ENCODE measurements around the gene MLX.

Gene MLX

DNA sequence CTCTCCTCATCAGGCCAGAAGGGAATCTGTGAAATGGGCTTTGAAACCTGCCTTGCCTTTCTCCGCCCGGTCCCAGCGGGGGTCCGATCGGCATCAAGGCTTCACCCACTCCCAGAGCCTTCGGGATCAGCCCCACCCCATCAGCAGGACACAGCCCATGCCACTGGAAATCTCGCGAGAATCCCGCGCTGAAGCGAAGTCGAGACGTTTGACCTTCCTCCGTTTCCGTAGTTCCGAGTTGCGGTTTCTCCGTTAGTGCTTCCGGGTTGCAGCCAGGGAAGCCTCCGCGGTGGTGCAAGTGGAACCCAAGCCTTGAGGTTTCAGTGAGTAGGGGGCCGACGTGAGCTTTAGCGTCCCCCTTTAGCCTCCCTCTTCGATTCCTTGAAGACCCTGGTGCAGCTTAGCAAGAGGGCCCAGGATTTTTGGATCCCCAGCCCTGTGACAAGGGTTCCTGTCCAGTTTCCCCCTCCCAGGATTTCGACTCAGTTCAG lies 5.0 kb upstream of the MLX start, which contains the start of gene COASY:
Gene COASY, plus strand, starts transcription at position 252 of the 491 bp plus-strand sequence. CDS start 475 bp downstream, outside the sequence.
- Mint-ChIP-seq H3K9me3 (no peaks in the 10 kb centered on the region), H3K27ac (peak within 1 kb of the TSS; percentile 93 to 99 (median 95)), H3K36me3 (ENCODE audit: low read depth) (no peaks in the 10 kb centered on the region), H3K27me3 (ENCODE audit: low read depth) (no peaks in the 10 kb centered on the region), H3K4me3 (peak within 1 kb of the TSS; percentile 90 to 95 (median 92)), H3K4me1 (peaks cover 16% of the 10 kb centered on the region)
- no peak for TF ChIP-seq CTCF (IDR thresholded peaks at IDR 0.05; ENCODE audit: unreplicated experiment in 3 of 3)

GRCh38 chr17:42562388-42563142 lies 4.3 kb upstream of the MLX start:
- Mint-ChIP-seq H3K4me3 (peak overlapping the region; percentile 90 to 95 (median 92)), H3K27me3 (ENCODE audit: low read depth) (no peaks in the 10 kb centered on the region), H3K9me3 (no peaks in the 10 kb centered on the region), H3K27ac (peak overlapping the region; percentile 93 to 99 (median 95)), H3K36me3 (ENCODE audit: low read depth) (peaks cover under 1% of the 10 kb centered on the region), H3K4me1 (peaks cover 13% of the 10 kb centered on the region)
- TF ChIP-seq CTCF (IDR thresholded peaks at IDR 0.05; ENCODE audit: unreplicated experiment in 3 of 3), result no peak

DNA sequence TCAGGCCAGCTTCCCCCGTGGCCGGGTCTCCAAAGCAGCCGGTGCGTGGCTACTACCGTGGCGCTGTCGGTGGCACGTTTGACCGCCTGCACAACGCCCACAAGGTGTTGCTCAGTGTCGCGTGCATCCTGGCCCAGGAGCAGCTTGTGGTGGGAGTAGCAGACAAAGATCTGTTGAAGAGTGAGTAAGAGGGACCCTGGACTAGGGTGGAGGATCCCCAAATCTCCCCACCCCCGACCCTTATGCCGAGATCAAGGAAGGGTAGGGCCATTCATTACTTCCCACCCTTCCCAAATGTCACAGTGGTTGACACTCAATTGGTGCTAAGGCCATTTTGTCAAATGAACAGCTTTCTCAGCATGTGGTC lies 3.8 kb upstream of the MLX start:
- Mint-ChIP-seq H3K27me3 (ENCODE audit: low read depth) (no peaks in the 10 kb centered on the region), H3K4me3 (peak overlapping the region; percentile 90 to 95 (median 92)), H3K4me1 (peaks cover 17% of the 10 kb centered on the region), H3K27ac (peak overlapping the region; percentile 93 to 99 (median 95)), H3K9me3 (no peaks in the 10 kb centered on the region), H3K36me3 (ENCODE audit: low read depth) (peaks cover 4% of the 10 kb centered on the region)
- TF ChIP-seq CTCF (IDR thresholded peaks at IDR 0.05; ENCODE audit: unreplicated experiment in 3 of 3), result no peak

DNA sequence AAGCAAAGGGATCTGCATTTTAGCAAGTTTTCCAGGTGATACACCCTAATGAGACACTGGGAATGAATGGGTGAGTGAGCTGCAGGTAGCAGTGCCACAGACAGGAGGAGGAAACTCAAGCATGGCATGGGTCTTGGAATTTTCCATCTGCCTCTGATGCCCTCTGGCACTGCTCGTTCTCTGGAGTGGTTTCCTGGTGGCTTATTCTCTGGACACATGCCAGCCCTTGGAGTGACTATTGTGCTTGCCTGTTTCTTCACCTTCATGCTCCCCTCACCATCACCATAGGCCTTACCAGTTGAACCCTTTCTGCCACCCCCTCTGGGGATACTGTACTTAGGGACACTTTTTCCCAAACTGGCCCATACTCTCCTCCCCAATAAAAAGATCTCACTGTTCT lies 3.4 kb upstream of the MLX start:
- Mint-ChIP-seq H3K4me3 (peak overlapping the region; percentile 90 to 95 (median 92)), H3K27ac (peak overlapping the region; percentile 76 to 95 (median 93)), H3K9me3 (no peaks in the 10 kb centered on the region), H3K4me1 (peaks cover 17% of the 10 kb centered on the region), H3K27me3 (ENCODE audit: low read depth) (no peaks in the 10 kb centered on the region), H3K36me3 (ENCODE audit: low read depth) (peaks cover 5% of the 10 kb centered on the region)
- TF ChIP-seq CTCF (IDR thresholded peaks at IDR 0.05; ENCODE audit: unreplicated experiment in 3 of 3), result no peak

DNA sequence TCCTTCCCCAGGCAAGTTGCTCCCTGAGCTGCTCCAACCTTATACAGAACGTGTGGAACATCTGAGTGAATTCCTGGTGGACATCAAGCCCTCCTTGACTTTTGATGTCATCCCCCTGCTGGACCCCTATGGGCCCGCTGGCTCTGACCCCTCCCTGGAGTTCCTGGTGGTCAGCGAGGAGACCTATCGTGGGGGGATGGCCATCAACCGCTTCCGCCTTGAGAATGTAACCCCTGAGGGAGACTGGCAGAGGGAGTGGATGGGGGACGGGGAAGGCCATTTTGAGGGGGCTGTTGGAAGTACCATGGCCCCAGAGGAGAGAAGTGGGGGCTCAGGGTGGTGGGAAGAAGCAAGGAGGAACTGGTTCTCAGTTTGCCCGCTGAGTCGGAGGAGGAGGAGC lies 3.0 kb upstream of the MLX start:
- Mint-ChIP-seq H3K4me1 (peaks cover 17% of the 10 kb centered on the region), H3K4me3 (peak overlapping the region; percentile 90 to 95 (median 92)), H3K9me3 (no peaks in the 10 kb centered on the region), H3K27me3 (ENCODE audit: low read depth) (no peaks in the 10 kb centered on the region), H3K36me3 (ENCODE audit: low read depth) (peaks cover 7% of the 10 kb centered on the region), H3K27ac (peak overlapping the region; percentile 76 to 95 (median 93))
- TF ChIP-seq CTCF (IDR thresholded peaks at IDR 0.05; ENCODE audit: unreplicated experiment in 3 of 3), result no peak

Measured in nephron (organoid).